GM12892 (cell line): ENCODE data around the gene LLPH.

Source experiments
- POLR2A ChIP-seq: IDR thresholded peaks from 2 replicates; pipeline ENCODE4 v1.6.1; 2011; ENCODE audit warnings: low read depth, low read length, control low read depth
- POLR2AphosphoS5 ChIP-seq: IDR thresholded peaks from 2 replicates; pipeline ENCODE4 v1.6.1; 2011; ENCODE audit warnings: low read depth, low read length, control low read depth
- TAF1 ChIP-seq: IDR thresholded peaks from 2 replicates; pipeline ENCODE4 v1.6.1; 2011; ENCODE audit warnings: low read depth, mild to moderate bottlenecking, control low read depth, low read length, borderline replicate concordance

DNA sequence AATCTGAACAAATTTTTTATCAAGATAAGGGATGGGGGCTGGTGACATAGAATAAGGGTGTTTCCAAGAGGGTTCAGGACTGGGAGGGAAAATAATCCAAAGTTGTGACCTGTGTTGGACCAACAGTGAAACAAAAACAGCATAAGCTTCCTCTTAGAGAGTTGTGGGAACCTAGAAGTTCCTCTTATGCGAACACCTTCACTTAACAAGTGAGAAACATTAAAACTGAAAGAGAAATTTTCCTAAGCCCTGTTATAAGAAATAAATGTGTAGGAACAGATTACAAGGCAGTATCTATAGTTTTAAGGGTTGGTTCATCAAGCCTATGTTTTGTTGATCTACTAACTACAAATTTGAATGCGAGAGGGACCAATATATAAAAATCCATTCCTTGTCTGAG lies 58.4 kb downstream of the LLPH start:
- TF ChIP-seq POLR2A (no peak), POLR2AphosphoS5 (no peak), TAF1 (no peak)
